Upper lobe of left lung (tissue), 4 donors: ENCODE data around the gene MS4A18.

ENCODE experiments used
- EP300 ChIP-seq, 4 donors: sonication (generic); formaldehyde crosslinking; IDR thresholded peaks; one replicate each; pipeline ENCODE4 v1.5.1; 2017; ENCODE audit warnings: antibody characterized with exemption in 4 of 4, control low read depth in 2 of 4
- POLR2A ChIP-seq, 4 donors: fragments of 450-650 bp; IDR thresholded peaks; one replicate each; pipeline ENCODE4 v1.5.1; 2016 to 2017; ENCODE audit warnings: antibody characterized with exemption in 4 of 4, mild to moderate bottlenecking in 2 of 4
- TF ChIP-seq, protein P1 (sequence below), 6 experiments: fragments of 450-650 bp in 4 of 6; fragments of 200-600 bp in 2 of 6; sonication (generic) in 2 of 6; IDR thresholded peaks; one replicate each; pipeline ENCODE4 v1.5.1; 2016 to 2019; ENCODE audit warnings: antibody characterized with exemption in 6 of 6

DNA sequence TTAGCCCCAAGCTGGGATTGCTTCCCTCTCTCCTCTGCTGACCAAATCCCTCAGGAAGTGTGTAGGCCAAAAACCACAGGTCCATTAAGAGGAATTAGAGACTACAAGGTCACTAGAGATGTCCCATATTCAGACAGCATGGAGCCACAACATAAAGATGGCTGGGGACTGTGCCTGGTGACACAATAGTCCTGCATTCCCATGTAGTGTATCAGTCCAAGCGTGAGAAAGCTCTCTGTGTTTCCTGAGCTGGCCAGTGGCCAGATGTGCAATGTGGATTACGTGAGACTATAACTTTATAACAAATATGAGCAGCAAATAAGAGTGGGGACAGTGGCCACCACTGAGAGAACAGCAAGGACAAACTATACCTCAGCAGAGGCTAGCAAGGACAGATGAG is 53.1 kb downstream of the MS4A18 start:
- TF ChIP-seq, protein P1, sequence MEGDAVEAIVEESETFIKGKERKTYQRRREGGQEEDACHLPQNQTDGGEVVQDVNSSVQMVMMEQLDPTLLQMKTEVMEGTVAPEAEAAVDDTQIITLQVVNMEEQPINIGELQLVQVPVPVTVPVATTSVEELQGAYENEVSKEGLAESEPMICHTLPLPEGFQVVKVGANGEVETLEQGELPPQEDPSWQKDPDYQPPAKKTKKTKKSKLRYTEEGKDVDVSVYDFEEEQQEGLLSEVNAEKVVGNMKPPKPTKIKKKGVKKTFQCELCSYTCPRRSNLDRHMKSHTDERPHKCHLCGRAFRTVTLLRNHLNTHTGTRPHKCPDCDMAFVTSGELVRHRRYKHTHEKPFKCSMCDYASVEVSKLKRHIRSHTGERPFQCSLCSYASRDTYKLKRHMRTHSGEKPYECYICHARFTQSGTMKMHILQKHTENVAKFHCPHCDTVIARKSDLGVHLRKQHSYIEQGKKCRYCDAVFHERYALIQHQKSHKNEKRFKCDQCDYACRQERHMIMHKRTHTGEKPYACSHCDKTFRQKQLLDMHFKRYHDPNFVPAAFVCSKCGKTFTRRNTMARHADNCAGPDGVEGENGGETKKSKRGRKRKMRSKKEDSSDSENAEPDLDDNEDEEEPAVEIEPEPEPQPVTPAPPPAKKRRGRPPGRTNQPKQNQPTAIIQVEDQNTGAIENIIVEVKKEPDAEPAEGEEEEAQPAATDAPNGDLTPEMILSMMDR (IDR thresholded peaks at IDR 0.05) = no peak
- no peak for TF ChIP-seq EP300 (IDR thresholded peaks at IDR 0.05)
- no peak for TF ChIP-seq POLR2A (IDR thresholded peaks at IDR 0.05)
